H1 (cell line): ENCODE data around the gene BAX. TPM values are rescaled to one million over a fixed set of nuclear protein-coding genes. Genes with fewer than 3 reads are reported as not detected.

Experiments
- CTCF ChIA-PET: fragments of 300-600 bp; sonication (Branson Sonifier 250); formaldehyde crosslinking; loops from one replicate; lab custom pipeline; 2021; ENCODE audit not compliant: partially characterized antibody; lab: Charles Lee
- POLR2A ChIA-PET: fragments of 300-600 bp; sonication (Branson Sonifier 250); formaldehyde crosslinking; loops from one replicate; lab custom pipeline; 2021; ENCODE audit warnings: inconsistent platforms; ENCODE audit not compliant: partially characterized antibody; lab: Charles Lee
- DNase-seq, 2 experiments: peaks; one replicate each; pipeline versions ENCODE4 v3.0.0 to v3.0.0-alpha.2; 2010 to 2022; ENCODE audit warnings: low spot score in 2 of 2, low read depth in 1 of 2, mixed read lengths in 1 of 2
- FAIRE-seq: peaks from 2 replicates; lab custom pipeline; 2011; peaks lifted over from hg19 to GRCh38; lab: Jason Lieb, UNC
- H2AFZ ChIP-seq: 2 replicates; pipeline ENCODE4 v1.8.1; 2012; ENCODE audit warnings: low read length, inconsistent platforms
- H2AK5ac ChIP-seq: 2 replicates; pipeline ENCODE4 v1.6.1; 2013; ENCODE audit warnings: low read depth, low read length
- H2BK120ac ChIP-seq: replicated peaks from 2 replicates; pipeline ENCODE3; 2013; ENCODE audit warnings: low read depth, low read length, inconsistent platforms
- H2BK12ac ChIP-seq: 2 replicates; pipeline ENCODE4 v1.6.1; 2013; ENCODE audit warnings: low read depth, low read length
- H2BK15ac ChIP-seq: 2 replicates; pipeline ENCODE4 v1.6.1; 2013; ENCODE audit warnings: low read length
- H2BK20ac ChIP-seq: 2 replicates; pipeline ENCODE4 v1.6.1; 2013; ENCODE audit warnings: low read length
- H2BK5ac ChIP-seq: 2 replicates; pipeline ENCODE4 v1.6.1; 2013; ENCODE audit warnings: low read depth, low read length
- H3K14ac ChIP-seq: 2 replicates; pipeline ENCODE4 v1.6.1; 2013; ENCODE audit warnings: inconsistent platforms; ENCODE audit not compliant: insufficient read length
- H3K18ac ChIP-seq: 2 replicates; pipeline ENCODE4 v1.6.1; 2013; ENCODE audit warnings: low read length; ENCODE audit errors: extremely low read depth
- H3K23ac ChIP-seq: 2 replicates; pipeline ENCODE4 v1.6.1; 2013; ENCODE audit warnings: inconsistent platforms; ENCODE audit not compliant: insufficient read length
- H3K23me2 ChIP-seq: 2 replicates; pipeline ENCODE4 v1.6.1; 2013; ENCODE audit warnings: low read depth, low read length
- H3K27ac ChIP-seq: 2 replicates; pipeline ENCODE4 v1.6.1; 2011; ENCODE audit warnings: low read depth, low read length, inconsistent platforms
- H3K27me3 ChIP-seq, 4 experiments: replicated peaks in 1 of 4; 1 replicate in 1 of 4; 2 replicates in 3 of 4; pipeline versions ENCODE4 v1.6.1 to v1.8.1; 2011 to 2013; ENCODE audit warnings: low read length in 3 of 4, mild to moderate bottlenecking in 3 of 4, inconsistent platforms in 2 of 4, mixed read lengths in 2 of 4, moderate library complexity in 1 of 4; ENCODE audit not compliant: control insufficient read depth in 3 of 4, insufficient read depth in 3 of 4; ENCODE audit errors: extremely low read depth in 1 of 4
- H3K36me3 ChIP-seq, 4 experiments: 2 replicates each; pipeline versions ENCODE4 v1.6.1 to v1.8.1; 2011 to 2013; ENCODE audit warnings: mild to moderate bottlenecking in 4 of 4, low read length in 3 of 4, moderate library complexity in 2 of 4, control low read depth in 1 of 4, inconsistent platforms in 1 of 4; ENCODE audit not compliant: insufficient read depth in 4 of 4, control insufficient read depth in 2 of 4
- H3K4ac ChIP-seq: replicated peaks from 2 replicates; pipeline ENCODE3; 2013; ENCODE audit warnings: low read length, low read depth, mixed read lengths, inconsistent platforms; ENCODE audit not compliant: insufficient read length
- H3K4me1 ChIP-seq, 4 experiments: replicated peaks in 1 of 4; 1 replicate in 1 of 4; 2 replicates in 3 of 4; pipeline versions ENCODE4 v1.6.1 to v1.8.1; 2011 to 2013; ENCODE audit warnings: low read length in 3 of 4, inconsistent platforms in 2 of 4, mixed read lengths in 1 of 4; ENCODE audit not compliant: insufficient read depth in 4 of 4, control insufficient read depth in 3 of 4
- H3K4me2 ChIP-seq, 2 experiments: 2 replicates each; pipeline versions ENCODE4 v1.6.1 to v1.8.1; 2011 to 2013; ENCODE audit warnings: low read depth in 2 of 2, low read length in 2 of 2, control low read depth in 1 of 2, inconsistent platforms in 1 of 2, mild to moderate bottlenecking in 1 of 2; ENCODE audit not compliant: insufficient read depth in 1 of 2
- H3K4me3 ChIP-seq, 4 experiments: fragments of 200-600, 300-600 bp in 1 of 4; sonication (generic), shearing (Covaris generic), sonication (Bioruptor Twin) in 1 of 4; 2 replicates each; pipeline versions ENCODE4 v1.5.1 to v1.8.1; 2011 to 2016; ENCODE audit warnings: low read length in 4 of 4, low read depth in 3 of 4, control low read depth in 2 of 4, inconsistent platforms in 2 of 4, mild to moderate bottlenecking in 2 of 4, mixed read lengths in 1 of 4, moderate library complexity in 1 of 4; ENCODE audit not compliant: insufficient read depth in 2 of 4; ENCODE audit errors: extremely low read depth in 1 of 4
- H3K56ac ChIP-seq: replicated peaks from 2 replicates; pipeline ENCODE3; 2013; ENCODE audit warnings: low read depth, mild to moderate bottlenecking, mixed read lengths, low read length, inconsistent platforms; ENCODE audit not compliant: insufficient read length
- H3K79me1 ChIP-seq: 2 replicates; pipeline ENCODE4 v1.6.1; 2013; ENCODE audit warnings: low read depth, low read length, control low read depth
- H3K79me2 ChIP-seq, 2 experiments: 2 replicates each; pipeline versions ENCODE4 v1.6.1 to v1.8.1; 2012 to 2013; ENCODE audit warnings: low read length in 2 of 2, mild to moderate bottlenecking in 2 of 2, inconsistent platforms in 1 of 2; ENCODE audit not compliant: insufficient read depth in 2 of 2, control insufficient read depth in 1 of 2
- H3K9ac ChIP-seq, 4 experiments: replicated peaks in 1 of 4; 1 replicate in 1 of 4; 2 replicates in 3 of 4; pipeline versions ENCODE4 v1.6.1 to v1.8.1; 2011 to 2013; ENCODE audit warnings: low read depth in 3 of 4, low read length in 3 of 4, control low read depth in 2 of 4, mild to moderate bottlenecking in 2 of 4, moderate library complexity in 2 of 4, inconsistent platforms in 1 of 4; ENCODE audit errors: extremely low read depth in 1 of 4
- H3K9me3 ChIP-seq, 2 experiments: 2 replicates each; pipeline versions ENCODE4 v1.6.1 to v1.8.1; 2012 to 2013; ENCODE audit warnings: mild to moderate bottlenecking in 2 of 2, moderate library complexity in 2 of 2, control low read depth in 1 of 2, inconsistent platforms in 1 of 2, low read depth in 1 of 2, low read length in 1 of 2, mixed read lengths in 1 of 2; ENCODE audit not compliant: insufficient read depth in 2 of 2
- H4K20me1 ChIP-seq, 2 experiments: replicated peaks in 1 of 2; 2 replicates each; pipeline versions ENCODE3 to v1.8.1; 2011 to 2013; ENCODE audit warnings: inconsistent platforms in 2 of 2, low read length in 2 of 2, mild to moderate bottlenecking in 1 of 2; ENCODE audit not compliant: insufficient read depth in 2 of 2, control insufficient read depth in 1 of 2
- H4K5ac ChIP-seq: 2 replicates; pipeline ENCODE4 v1.6.1; 2013; ENCODE audit warnings: low read length, low read depth, mixed read lengths, inconsistent platforms; ENCODE audit not compliant: insufficient read length
- H4K8ac ChIP-seq: 2 replicates; pipeline ENCODE4 v1.8.0; 2013; ENCODE audit warnings: mild to moderate bottlenecking, moderate library complexity, low read length, inconsistent platforms; ENCODE audit not compliant: insufficient read depth; ENCODE audit errors: extremely low read depth
- H4K91ac ChIP-seq: replicated peaks from 2 replicates; pipeline ENCODE3; 2013; ENCODE audit warnings: low read length, mixed read lengths, inconsistent platforms; ENCODE audit not compliant: insufficient read length
- SIX5 ChIP-seq: IDR thresholded peaks from 2 replicates; pipeline ENCODE4 v1.6.1; 2011; ENCODE audit warnings: mild to moderate bottlenecking, low read depth, low read length
- USF2 ChIP-seq: IDR thresholded peaks from 2 replicates; pipeline ENCODE4 v1.6.1; 2011; ENCODE audit warnings: low read length, improper control_type of control experiment
- WGBS, 2 experiments: shearing (Covaris generic) in 1 of 2; methylation state at CpG; one replicate each; pipeline versions ENCODE4 v1.1.6 to v1.1.7; 2013 to 2015; ENCODE audit warnings: low lambda C conversion rate in 2 of 2, mixed read lengths in 2 of 2, inconsistent platforms in 1 of 2, low coverage in 1 of 2, missing lambda C conversion rate in 1 of 2; ENCODE audit not compliant: insufficient replicate concordance in 2 of 2, insufficient coverage in 1 of 2, insufficient read length in 1 of 2; ENCODE audit errors: extremely low coverage in 1 of 2, missing lambda C conversion rate in 1 of 2; 5-methylcytosine and 5-hydroxymethylcytosine counted together
- polyA plus RNA-seq, 7 experiments: library from polyadenylated mRNA; depleted of rRNA in 3 of 7; stranded (reverse) in 5 of 7; unstranded in 2 of 7; fragments of >200 nt in 5 of 7; fragments of 200-250 nt in 2 of 7; gene quantifications; 1 replicate in 5 of 7; 2 replicates in 1 of 7; 4 replicates in 1 of 7; pipeline versions ENCODE4 v1.2.1 to v1.2.3, GENCODE V29; 2011 to 2013; ENCODE audit warnings: missing spikeins in 2 of 7, mixed read lengths in 2 of 7
- total RNA-seq: library from RNA; stranded (reverse); fragmentation: NEBNext Ultra II Directional; extraction: Animal tissue kit (Norgen Biotek cat#: 25700); gene quantifications from 2 replicates; pipeline ENCODE4 v1.2.1, GENCODE V29; 2021

Gene BAX
- total and polyA plus RNA-seq, 2 of the 8 experiments (the other 6 are each of a cell fraction or from before 2014, with no cell fraction given): 257 to 346 TPM

- Histone ChIP-seq H3K79me1 (peaks cover 2% of the 10 kb centered on the region; the same call in 1 of the 2 replicates), H3K4me2 (no peak overlapping the region), H2AFZ (no peak overlapping the region), H3K27ac (no peak overlapping the region), H3K18ac (no peak overlapping the region), H2BK20ac (no peak overlapping the region), H3K27me3 (no peaks in the 10 kb centered on the region), H3K23me2 (no peaks in the 10 kb centered on the region), H4K5ac (no peak overlapping the region), H3K9ac (no peak overlapping the region), H3K4me3 (no peak overlapping the region), H4K20me1 (peaks cover 3 to 13% of the 10 kb centered on the region in 2 experiments), H2BK15ac (no peak overlapping the region), H2BK5ac (no peak overlapping the region), H3K56ac (no peak overlapping the region), H3K4me1 (no peaks in the 10 kb centered on the region), H3K14ac (no peak overlapping the region), H3K23ac (no peak overlapping the region), H2BK120ac (no peak overlapping the region), H4K91ac (no peak overlapping the region), H3K79me2 (no peaks in the 10 kb centered on the region), H3K36me3 (peaks cover 14 to 39% (median 31%) of the 10 kb centered on the region in 4 experiments; a peak in 7 of 8 replicates), H2AK5ac (no peak overlapping the region), H3K4ac (no peak overlapping the region), H2BK12ac (no peak overlapping the region), H4K8ac (no peak overlapping the region), H3K9me3 (no peaks in the 10 kb centered on the region)
- DNase-seq: no peak
- FAIRE-seq: no peak
- WGBS, 2 experiments: 93% methylated on average over 18 of the region's 18 CpGs; no CpG with 5 or more reads in 1 of the 2 experiments
- no peak for TF ChIP-seq USF2
- no peak for TF ChIP-seq SIX5
- POLR2A ChIA-PET: interaction anchor here (0.6 to 2.2 kb wide), 4 partner anchors 8 to 11 kb away, joined by 3 to 8 read pairs (median 4); no protein-coding TSS in a partner anchor
- CTCF ChIA-PET: interaction anchor here (0.6 to 6.2 kb wide), 8 partner anchors 8 to 216 kb away, joined by 3 to 66 read pairs (median 4); partner anchors contain the start of genes CGB2 and LHB
These were observed 55.2 kb downstream of the BAX start for GRCh38 chr19:49009828-49010227.
